Natural killer cell (primary cell): Measurements from ENCODE around the gene TPM1. TPM values are rescaled to one million over a fixed set of nuclear protein-coding genes. Genes with fewer than 3 reads are reported as not detected.

ENCODE experiments used
- ATAC-seq, 3 donors: fragments of 150-1000 bp in 2 of 3; fragments of 200-7000 bp in 1 of 3; cut with Tn5 transposase; 1 replicate in 1 of 3; 2 replicates in 2 of 3; pipeline ENCODE4 v1.10.0; 2021; ENCODE audit warnings: mild to moderate bottlenecking in 2 of 3, moderate library complexity in 2 of 3
- DNase-seq, 2 donors: peaks; one replicate each; pipeline versions ENCODE4 v3.0.0 to v3.0.0-alpha.2; 2013 to 2021; ENCODE audit warnings: mixed read lengths in 1 of 2
- H3K27ac ChIP-seq: one replicate; pipeline ENCODE4 v1.5.1; 2013; ENCODE audit warnings: mild to moderate bottlenecking, low read length
- H3K27me3 ChIP-seq: one replicate; pipeline ENCODE4 v1.6.1; 2013; ENCODE audit warnings: low read length; ENCODE audit not compliant: control insufficient read depth, insufficient read depth
- H3K36me3 ChIP-seq: one replicate; pipeline ENCODE4 v1.6.1; 2013; ENCODE audit warnings: low read length; ENCODE audit not compliant: control insufficient read depth, insufficient read depth
- H3K4me1 ChIP-seq: one replicate; pipeline ENCODE4 v1.6.1; 2013; ENCODE audit warnings: low read length; ENCODE audit not compliant: control insufficient read depth, insufficient read depth
- H3K4me3 ChIP-seq: one replicate; pipeline ENCODE4 v1.5.1; 2013; ENCODE audit warnings: low read length
- H3K9me3 ChIP-seq: one replicate; pipeline ENCODE4 v1.6.1; 2013; ENCODE audit warnings: low read length; ENCODE audit not compliant: control insufficient read depth, insufficient read depth
- H3K27ac Mint-ChIP-seq, 2 donors: one replicate each; pipeline ENCODE4 v1.8.0; 2022; ENCODE audit warnings: mild to moderate bottlenecking in 2 of 2, mixed read lengths in 2 of 2, moderate library complexity in 1 of 2
- H3K27me3 Mint-ChIP-seq, 2 donors: one replicate each; pipeline ENCODE4 v1.8.0; 2022; ENCODE audit warnings: low read depth in 2 of 2, mixed read lengths in 2 of 2
- H3K36me3 Mint-ChIP-seq: one replicate; pipeline ENCODE4 v1.8.0; 2022; ENCODE audit warnings: mixed read lengths
- H3K4me1 Mint-ChIP-seq, 2 donors: one replicate each; pipeline ENCODE4 v1.8.0; 2022; ENCODE audit warnings: mixed read lengths in 2 of 2
- H3K4me3 Mint-ChIP-seq: one replicate; pipeline ENCODE4 v1.8.0; 2022; ENCODE audit warnings: mild to moderate bottlenecking, moderate library complexity, mixed read lengths
- H3K9me3 Mint-ChIP-seq, 2 donors: one replicate each; pipeline ENCODE4 v1.8.0; 2022; ENCODE audit warnings: mixed read lengths in 2 of 2
- WGBS: methylation state at CpG from one replicate; pipeline ENCODE4 v1.1.7; 2013; ENCODE audit warnings: missing lambda C conversion rate; ENCODE audit not compliant: insufficient coverage; 5-methylcytosine and 5-hydroxymethylcytosine counted together
- intact Hi-C: fragments of 100-400 bp; cut with micrococcal nuclease; formaldehyde crosslinking; loops from one replicate; pipeline ENCODE4 v1.14.2; 2022
- total RNA-seq, 4 donors: library from RNA; stranded (reverse); fragments of 120-200 nt in 1 of 4; gene quantifications; one replicate each; pipeline versions ENCODE4 v1.2.3 to v1.2.4, GENCODE V29; 2013 to 2022
- TF ChIP-seq, protein P1 (sequence below): fragments of 200-600 bp; IDR thresholded peaks from one replicate; pipeline ENCODE4 v1.8.0; 2022; ENCODE audit warnings: antibody characterized with exemption

The TPM1 gene
- total RNA-seq, 3 donors from 2014 or later (not counting 1 experiment from before 2014, with no cell fraction given) = 21.5 to 33.0 (median 25.6) TPM

DNA sequence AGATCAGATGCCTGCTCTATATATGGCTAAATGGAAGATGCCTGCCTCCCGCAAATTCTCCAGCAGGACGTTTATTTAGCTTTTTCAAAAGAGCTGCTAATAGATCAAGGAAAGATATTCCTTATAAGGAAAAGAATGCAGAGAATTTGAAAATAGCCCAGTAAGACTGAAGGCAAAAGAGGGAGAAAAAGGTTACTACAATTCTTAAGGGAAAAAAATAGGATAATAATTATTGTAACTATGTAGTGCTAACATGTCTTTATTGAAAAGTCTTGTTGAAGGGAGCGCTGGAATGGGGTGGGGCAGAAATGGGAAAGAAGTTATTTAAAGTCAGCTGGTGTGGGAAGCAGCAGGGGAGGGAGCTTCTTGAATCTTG, 2.9 kb downstream of the TPM1 start:
- no peak overlapping the region for H3K4me3 Mint-ChIP-seq
- peaks cover 43% of the 10 kb centered on the region for H3K27me3 ChIP-seq
- no peak overlapping the region for H3K4me3 ChIP-seq
- ATAC-seq = no peak
- WGBS = 61% methylated on average over 3 of the region's 3 CpGs
- no peaks in the 10 kb centered on the region for H3K9me3 ChIP-seq
- no peak overlapping the region for H3K27ac ChIP-seq
- H3K36me3 Mint-ChIP-seq = no peaks in the 10 kb centered on the region
- TF ChIP-seq, protein P1, sequence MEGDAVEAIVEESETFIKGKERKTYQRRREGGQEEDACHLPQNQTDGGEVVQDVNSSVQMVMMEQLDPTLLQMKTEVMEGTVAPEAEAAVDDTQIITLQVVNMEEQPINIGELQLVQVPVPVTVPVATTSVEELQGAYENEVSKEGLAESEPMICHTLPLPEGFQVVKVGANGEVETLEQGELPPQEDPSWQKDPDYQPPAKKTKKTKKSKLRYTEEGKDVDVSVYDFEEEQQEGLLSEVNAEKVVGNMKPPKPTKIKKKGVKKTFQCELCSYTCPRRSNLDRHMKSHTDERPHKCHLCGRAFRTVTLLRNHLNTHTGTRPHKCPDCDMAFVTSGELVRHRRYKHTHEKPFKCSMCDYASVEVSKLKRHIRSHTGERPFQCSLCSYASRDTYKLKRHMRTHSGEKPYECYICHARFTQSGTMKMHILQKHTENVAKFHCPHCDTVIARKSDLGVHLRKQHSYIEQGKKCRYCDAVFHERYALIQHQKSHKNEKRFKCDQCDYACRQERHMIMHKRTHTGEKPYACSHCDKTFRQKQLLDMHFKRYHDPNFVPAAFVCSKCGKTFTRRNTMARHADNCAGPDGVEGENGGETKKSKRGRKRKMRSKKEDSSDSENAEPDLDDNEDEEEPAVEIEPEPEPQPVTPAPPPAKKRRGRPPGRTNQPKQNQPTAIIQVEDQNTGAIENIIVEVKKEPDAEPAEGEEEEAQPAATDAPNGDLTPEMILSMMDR = no peak
- no peaks in the 10 kb centered on the region for H3K36me3 ChIP-seq
- intact Hi-C loops = loop anchor here (10.0 kb wide), 1 partner anchor 239 kb away; no protein-coding TSS in a partner anchor
- peaks cover 55 to 57% of the 10 kb centered on the region in 2 donors for H3K27me3 Mint-ChIP-seq
- H3K27ac Mint-ChIP-seq = no peak overlapping the region
- peaks cover 29 to 38% of the 10 kb centered on the region in 2 donors for H3K4me1 Mint-ChIP-seq
- no peaks in the 10 kb centered on the region for H3K9me3 Mint-ChIP-seq
- H3K4me1 ChIP-seq = peaks cover 29% of the 10 kb centered on the region
- DNase-seq = no peak

DNA sequence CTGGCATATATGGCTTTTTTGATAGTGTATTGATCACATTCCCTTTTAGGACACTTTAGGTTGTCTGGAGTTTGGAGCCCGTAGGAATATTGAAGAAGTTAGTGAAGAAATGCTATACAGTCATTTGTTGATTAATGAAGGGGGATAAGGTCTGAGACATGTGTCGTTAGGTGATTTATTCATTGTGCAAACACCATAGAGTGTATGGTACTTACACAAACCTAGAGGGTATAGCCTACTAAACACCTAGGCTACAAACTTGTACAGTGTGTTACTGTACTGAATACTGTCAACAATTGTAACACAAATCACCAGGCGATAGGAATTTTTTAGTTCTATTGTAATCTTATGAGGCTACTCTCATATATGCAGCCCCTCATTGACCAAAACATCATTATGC, 3.3 kb downstream of the TPM1 start:
- TF ChIP-seq, protein P1 = no peak
- H3K4me3 ChIP-seq = no peak overlapping the region
- Mint-ChIP-seq H3K36me3 (no peaks in the 10 kb centered on the region), H3K27me3 (peaks cover 52% of the 10 kb centered on the region in 2 donors), H3K4me1 (peaks cover 33 to 42% of the 10 kb centered on the region in 2 donors), H3K4me3 (no peak overlapping the region), H3K27ac (no peak overlapping the region), H3K9me3 (no peaks in the 10 kb centered on the region)
- H3K36me3 ChIP-seq = no peaks in the 10 kb centered on the region
- no peaks in the 10 kb centered on the region for H3K9me3 ChIP-seq
- H3K27ac ChIP-seq = no peak overlapping the region
- ATAC-seq = no peak
- 77% methylated on average over 2 of the region's 3 CpGs for WGBS
- peaks cover 43% of the 10 kb centered on the region for H3K27me3 ChIP-seq
- peaks cover 29% of the 10 kb centered on the region for H3K4me1 ChIP-seq
- DNase-seq = no peak
- intact Hi-C loops = loop anchor here (10.0 kb wide), 1 partner anchor 239 kb away; no protein-coding TSS in a partner anchor

DNA sequence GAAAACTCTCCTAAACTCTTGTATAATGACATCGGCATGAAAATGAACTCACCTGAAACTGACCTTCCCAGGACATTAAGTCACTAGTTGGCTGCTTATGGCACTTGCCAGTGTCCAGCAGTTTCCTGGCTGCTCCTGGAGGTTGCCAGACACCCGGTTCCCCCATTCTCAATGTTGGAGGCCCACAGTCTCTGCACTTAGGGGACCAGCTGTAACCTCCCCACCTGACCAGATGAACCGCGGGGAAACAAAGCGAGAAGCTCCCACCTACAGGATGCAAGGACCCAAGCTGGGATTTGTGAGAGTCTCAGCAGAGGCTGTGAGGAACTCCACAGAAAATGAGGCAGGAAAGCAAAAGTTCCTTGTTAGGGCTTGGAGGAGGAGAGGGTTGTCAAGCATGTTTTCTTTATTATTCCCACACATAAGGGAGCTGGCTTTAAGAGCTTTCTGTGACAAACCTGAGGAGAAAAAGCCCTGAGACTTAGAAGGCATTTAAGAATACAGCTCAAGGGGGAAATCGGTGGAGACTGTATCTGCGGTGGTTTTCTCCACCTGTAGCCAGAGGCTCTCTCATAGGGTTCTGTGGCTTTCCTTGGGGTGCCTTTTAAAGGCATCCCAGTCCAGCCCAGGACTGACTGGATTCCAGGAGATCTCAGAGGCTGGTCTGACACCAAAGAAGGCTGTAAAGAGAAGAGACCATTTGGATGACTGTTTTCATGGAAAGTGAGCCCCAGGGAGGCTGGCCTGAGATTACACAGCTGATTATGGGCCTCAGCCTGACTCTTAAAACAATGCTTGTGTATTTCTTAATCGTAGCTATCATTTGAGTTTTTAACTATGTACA, 4.6 kb downstream of the TPM1 start:
- H3K4me3 Mint-ChIP-seq = peak overlapping the region; percentile 96
- Histone ChIP-seq H3K4me3 (no peak overlapping the region), H3K36me3 (no peaks in the 10 kb centered on the region), H3K4me1 (peaks cover 29% of the 10 kb centered on the region), H3K27ac (no peak overlapping the region), H3K27me3 (peaks cover 33% of the 10 kb centered on the region), H3K9me3 (no peaks in the 10 kb centered on the region)
- intact Hi-C loops = loop anchor here (1.0 to 10.0 kb wide), 2 partner anchors 238 to 356 kb away; no protein-coding TSS in a partner anchor
- no peaks in the 10 kb centered on the region for H3K9me3 Mint-ChIP-seq
- H3K27ac Mint-ChIP-seq = peak overlapping the region; percentile 64 to 85
- peaks cover 43 to 48% of the 10 kb centered on the region in 2 donors for H3K4me1 Mint-ChIP-seq
- H3K36me3 Mint-ChIP-seq = no peaks in the 10 kb centered on the region
- 71% methylated on average over 8 of the region's 8 CpGs for WGBS
- no peak for ATAC-seq
- peaks cover 40% of the 10 kb centered on the region in 2 donors for H3K27me3 Mint-ChIP-seq
- no peak for DNase-seq
- TF ChIP-seq, protein P1 = no peak
